SK-N-SH (cell line): ENCODE data around the gene POLN. TPM values are rescaled to one million over a fixed set of nuclear protein-coding genes. Genes with fewer than 3 reads are reported as not detected.

Experiments
- CTCF ChIA-PET: fragments of 300-600, 350-600 bp; formaldehyde crosslinking; extraction: SDS; loops from one replicate; lab custom pipeline; 2021; lab: Yijun Ruan, JAX
- POLR2A ChIA-PET: fragments of 350-600 bp; sonication (Branson Sonifier 250); formaldehyde crosslinking; extraction: SDS; loops from one replicate; lab custom pipeline; 2020; ENCODE audit warnings: antibody characterized with exemption, inconsistent platforms; lab: Yijun Ruan, JAX
- DNase-seq: peaks from one replicate; pipeline ENCODE4 v3.0.0; 2012
- H2AFZ ChIP-seq: fragments of 200-600 bp; sonication (generic); 2 replicates; pipeline ENCODE4 v1.8.1; 2016; ENCODE audit warnings: antibody characterized with exemption, mild to moderate bottlenecking, low read depth
- H3F3A ChIP-seq: fragments of 200-600 bp; sonication (generic); replicated peaks from 2 replicates; pipeline ENCODE3; 2016; ENCODE audit warnings: antibody characterized with exemption, mild to moderate bottlenecking; ENCODE audit not compliant: insufficient read depth
- H3K27ac ChIP-seq, 2 experiments: fragments of 200-500 bp in 1 of 2; fragments of 200-600 bp in 1 of 2; sonication (Bioruptor generic) in 1 of 2; sonication (generic), shearing (Covaris generic) in 1 of 2; 2 replicates each; pipeline versions ENCODE4 v1.5.1 to v1.6.1; 2014 to 2016; ENCODE audit warnings: low read depth in 2 of 2, inconsistent platforms in 1 of 2, low read length in 1 of 2, mild to moderate bottlenecking in 1 of 2, mixed read lengths in 1 of 2
- H3K27me3 ChIP-seq: fragments of 200-600 bp; sonication (generic), shearing (Covaris generic); 2 replicates; pipeline ENCODE4 v1.6.1; 2016; ENCODE audit warnings: mixed run types; ENCODE audit not compliant: insufficient read depth
- H3K36me3 ChIP-seq, 2 experiments: fragments of 200-500 bp in 1 of 2; fragments of 200-600 bp in 1 of 2; sonication (Bioruptor generic) in 1 of 2; sonication (generic) in 1 of 2; replicated peaks in 1 of 2; 2 replicates each; pipeline versions ENCODE3 to v1.5.1; 2014 to 2016; ENCODE audit warnings: low read length in 1 of 2, mild to moderate bottlenecking in 1 of 2; ENCODE audit not compliant: insufficient read depth in 2 of 2, control insufficient read depth in 1 of 2
- H3K4me1 ChIP-seq, 2 experiments: fragments of 200-500 bp in 1 of 2; fragments of 200-600 bp in 1 of 2; sonication (Bioruptor generic) in 1 of 2; sonication (generic), shearing (Covaris generic) in 1 of 2; 2 replicates each; pipeline versions ENCODE4 v1.5.1 to v1.6.1; 2014 to 2016; ENCODE audit warnings: low read depth in 1 of 2, low read length in 1 of 2, mixed run types in 1 of 2; ENCODE audit not compliant: insufficient read depth in 2 of 2, control insufficient read depth in 1 of 2
- H3K4me2 ChIP-seq: fragments of 200-600 bp; sonication (generic), shearing (Covaris generic); 2 replicates; pipeline ENCODE4 v1.6.1; 2017; ENCODE audit warnings: mixed run types
- H3K4me3 ChIP-seq, 2 experiments: fragments of 200-500 bp in 1 of 2; fragments of 200-600 bp in 1 of 2; sonication (Bioruptor generic) in 1 of 2; sonication (generic), shearing (Covaris generic) in 1 of 2; 2 replicates each; pipeline versions ENCODE4 v1.5.1 to v1.8.1; 2014 to 2016; ENCODE audit warnings: low read depth in 2 of 2, inconsistent platforms in 1 of 2, low read length in 1 of 2, mild to moderate bottlenecking in 1 of 2, mixed read lengths in 1 of 2, moderate library complexity in 1 of 2
- H3K79me2 ChIP-seq: fragments of 200-600 bp; sonication (generic); 2 replicates; pipeline ENCODE4 v1.8.1; 2017; ENCODE audit warnings: mild to moderate bottlenecking; ENCODE audit not compliant: insufficient read depth
- H3K9ac ChIP-seq: fragments of 200-600 bp; sonication (generic); 2 replicates; pipeline ENCODE4 v1.6.1; 2017; ENCODE audit warnings: mixed run types
- H3K9me2 ChIP-seq: fragments of 200-600 bp; sonication (generic); 2 replicates; pipeline ENCODE4 v1.6.1; 2017; ENCODE audit warnings: mixed run types
- H3K9me3 ChIP-seq: fragments of 200-600 bp; sonication (generic); 2 replicates; pipeline ENCODE4 v1.6.1; 2017; ENCODE audit warnings: mixed run types, mild to moderate bottlenecking, moderate library complexity
- H4K20me1 ChIP-seq: fragments of 200-600 bp; sonication (generic); 2 replicates; pipeline ENCODE4 v1.6.1; 2017; ENCODE audit warnings: mild to moderate bottlenecking, mixed run types; ENCODE audit not compliant: insufficient read depth
- CHD2 ChIP-seq: fragments of 150-350 bp; IDR thresholded peaks from 2 replicates; pipeline ENCODE4 v1.6.1; 2018; ENCODE audit warnings: low read length; ENCODE audit not compliant: partially characterized antibody
- ELF1 ChIP-seq: IDR thresholded peaks from 2 replicates; pipeline ENCODE4 v1.4.0; 2012
- FOSL2 ChIP-seq: IDR thresholded peaks from 2 replicates; pipeline ENCODE4 v1.4.0; 2012; ENCODE audit warnings: low read depth, mild to moderate bottlenecking, moderate library complexity, borderline replicate concordance
- FOXJ3 ChIP-seq: sonication (generic); formaldehyde crosslinking; IDR thresholded peaks from 2 replicates; pipeline ENCODE4 v1.5.1; 2020; ENCODE audit warnings: mild to moderate bottlenecking, missing genetic modification reagents
- FOXM1 ChIP-seq: IDR thresholded peaks from 2 replicates; pipeline ENCODE4 v1.4.0; 2012; ENCODE audit warnings: low read depth, mild to moderate bottlenecking
- GABPA ChIP-seq: IDR thresholded peaks from 2 replicates; pipeline ENCODE4 v1.4.0; 2012; ENCODE audit warnings: low read depth, mild to moderate bottlenecking
- JUND ChIP-seq: IDR thresholded peaks from 2 replicates; pipeline ENCODE4 v1.4.0; 2012
- MXI1 ChIP-seq: IDR thresholded peaks from 2 replicates; pipeline ENCODE4 v1.6.1; 2012; ENCODE audit warnings: mild to moderate bottlenecking, low read depth, low read length, improper control_type of control experiment
- NFIC ChIP-seq: IDR thresholded peaks from 2 replicates; pipeline ENCODE4 v1.4.0; 2012; ENCODE audit warnings: borderline replicate concordance
- RCOR1 ChIP-seq: fragments of 150-350 bp; IDR thresholded peaks from 2 replicates; pipeline ENCODE4 v1.6.1; 2017; ENCODE audit warnings: antibody characterized with exemption, low read length
- REST ChIP-seq: IDR thresholded peaks from 2 replicates; pipeline ENCODE4 v1.6.1; 2012; ENCODE audit warnings: mild to moderate bottlenecking, low read depth, low read length, moderate library complexity
- SIN3A ChIP-seq: IDR thresholded peaks from 2 replicates; pipeline ENCODE4 v1.6.1; 2012; ENCODE audit warnings: low read depth, mild to moderate bottlenecking, low read length, moderate library complexity, borderline replicate concordance
- SMC3 ChIP-seq: IDR thresholded peaks from 2 replicates; pipeline ENCODE4 v1.6.1; 2012; ENCODE audit warnings: low read depth, low read length, improper control_type of control experiment
- USF1 ChIP-seq: IDR thresholded peaks from 2 replicates; pipeline ENCODE4 v1.4.0; 2012; ENCODE audit warnings: low read depth, borderline replicate concordance
- USF2 ChIP-seq: fragments of 150-350 bp; IDR thresholded peaks from 2 replicates; pipeline ENCODE4 v1.6.1; 2017; ENCODE audit warnings: antibody characterized with exemption, low read length, low read depth, borderline replicate concordance
- ZBTB33 ChIP-seq: IDR thresholded peaks from 2 replicates; pipeline ENCODE4 v1.4.0; 2012; ENCODE audit warnings: low read depth, borderline replicate concordance
- WGBS: methylation state at CpG from one replicate; pipeline ENCODE4 v1.1.6; 2017; ENCODE audit warnings: low lambda C conversion rate; 5-methylcytosine and 5-hydroxymethylcytosine counted together
- polyA plus RNA-seq, 3 experiments: library from polyadenylated mRNA; depleted of rRNA; stranded (reverse); fragments of >200 nt; gene quantifications; 2 replicates each; pipeline ENCODE4 v1.2.3, GENCODE V29; 2012
- TF ChIP-seq, protein P1 (sequence below): IDR thresholded peaks from 2 replicates; pipeline ENCODE4; 2012

The POLN gene
- polyA plus RNA-seq, 1 of the 3 experiments (the other 2 are of a cell fraction), result 0.67 TPM

DNA sequence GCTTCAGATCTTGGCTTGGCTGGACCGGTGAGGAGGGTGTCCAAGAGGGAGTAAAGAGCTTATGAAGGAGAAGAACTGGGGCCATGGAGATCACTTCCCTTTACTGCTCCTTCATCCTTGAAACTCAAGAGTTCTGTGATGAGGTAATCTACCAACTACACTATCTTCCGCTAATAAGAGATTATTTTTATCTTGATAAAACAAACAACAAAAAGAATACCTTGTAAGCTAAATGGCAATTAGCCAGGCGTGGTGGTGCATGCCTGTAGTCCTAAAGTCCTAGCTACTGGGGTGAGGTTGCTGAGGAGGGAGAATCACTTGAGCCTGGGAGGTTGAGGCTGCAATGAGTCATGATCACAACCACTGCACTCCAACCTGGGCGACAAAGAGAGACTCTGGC, 47.4 kb downstream of the POLN start:
- CTCF ChIA-PET, result interaction anchor here (1.2 kb wide), 1 partner anchor 26 kb away, joined by 5 read pairs; no protein-coding TSS in a partner anchor
- DNase-seq, result no peak
- no peaks in the 10 kb centered on the region for H4K20me1 ChIP-seq
- no peaks in the 10 kb centered on the region for H3K4me1 ChIP-seq
- TF ChIP-seq ELF1 (no peak), FOSL2 (no peak), MXI1 (no peak), REST (no peak), ZBTB33 (no peak), USF2 (no peak), USF1 (no peak), CHD2 (no peak), SIN3A (no peak), RCOR1 (no peak), SMC3 (no peak), FOXM1 (no peak), NFIC (no peak), GABPA (no peak), JUND (no peak), FOXJ3 (CRISPR knock-in tag) (no peak)
- TF ChIP-seq, protein P1, sequence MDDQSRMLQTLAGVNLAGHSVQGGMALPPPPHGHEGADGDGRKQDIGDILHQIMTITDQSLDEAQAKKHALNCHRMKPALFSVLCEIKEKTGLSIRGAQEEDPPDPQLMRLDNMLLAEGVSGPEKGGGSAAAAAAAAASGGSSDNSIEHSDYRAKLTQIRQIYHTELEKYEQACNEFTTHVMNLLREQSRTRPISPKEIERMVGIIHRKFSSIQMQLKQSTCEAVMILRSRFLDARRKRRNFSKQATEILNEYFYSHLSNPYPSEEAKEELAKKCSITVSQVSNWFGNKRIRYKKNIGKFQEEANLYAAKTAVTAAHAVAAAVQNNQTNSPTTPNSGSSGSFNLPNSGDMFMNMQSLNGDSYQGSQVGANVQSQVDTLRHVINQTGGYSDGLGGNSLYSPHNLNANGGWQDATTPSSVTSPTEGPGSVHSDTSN, result no peak
- POLR2A ChIA-PET, result no interaction called here
- no peaks in the 10 kb centered on the region for H3K27me3 ChIP-seq
- H3K9ac ChIP-seq, result no peak overlapping the region
- no peaks in the 10 kb centered on the region for H3K9me2 ChIP-seq
- H3K27ac ChIP-seq, result no peak overlapping the region
- no peaks in the 10 kb centered on the region for H3K79me2 ChIP-seq
- no peaks in the 10 kb centered on the region for H3F3A ChIP-seq
- H2AFZ ChIP-seq, result no peak overlapping the region
- 85% methylated on average over 4 of the region's 4 CpGs for WGBS
- no peaks in the 10 kb centered on the region for H3K9me3 ChIP-seq
- H3K36me3 ChIP-seq, result no peaks in the 10 kb centered on the region
- no peak overlapping the region for H3K4me3 ChIP-seq
- H3K4me2 ChIP-seq, result no peak overlapping the region
